HepG2 (cell line): ENCODE data around the gene PDSS2. TPM values are rescaled to one million over a fixed set of nuclear protein-coding genes. Genes with fewer than 3 reads are reported as not detected.

Experiments
- GZF1 ChIP-seq: sonication (generic); formaldehyde crosslinking; IDR thresholded peaks from 2 replicates; pipeline ENCODE4 v1.5.1; 2020; ENCODE audit warnings: mild to moderate bottlenecking, missing genetic modification reagents
- HNRNPL ChIP-seq: fragments of 200-400 bp; formaldehyde crosslinking; IDR thresholded peaks from 2 replicates; pipeline ENCODE4 v1.6.1; 2017; ENCODE audit warnings: mild to moderate bottlenecking, low read depth, low read length
- KDM1A ChIP-seq: IDR thresholded peaks from 2 replicates; pipeline ENCODE4 v1.6.1; 2016; ENCODE audit warnings: missing compliant biosample characterization
- KLF16 ChIP-seq, 2 experiments: sonication (generic) in 1 of 2; formaldehyde crosslinking in 1 of 2; IDR thresholded peaks; 2 replicates each; pipeline versions ENCODE4 v1.6.1 to v1.8.0; 2016 to 2023; ENCODE audit warnings: missing genetic modification reagents in 2 of 2, missing compliant biosample characterization in 1 of 2
- MTA1 ChIP-seq: sonication (generic); formaldehyde crosslinking; IDR thresholded peaks from 2 replicates; pipeline ENCODE4 v1.4.0; 2020; ENCODE audit warnings: missing genetic modification reagents, mild to moderate bottlenecking, borderline replicate concordance
- MYC ChIP-seq: sonication (generic); formaldehyde crosslinking; IDR thresholded peaks from 2 replicates; pipeline ENCODE4 v1.9.0; 2021; ENCODE audit warnings: missing genetic modification reagents, borderline replicate concordance
- NFYB ChIP-seq: sonication (generic); formaldehyde crosslinking; IDR thresholded peaks from 2 replicates; pipeline ENCODE4 v1.4.0; 2020; ENCODE audit warnings: missing genetic modification reagents
- SRSF1 ChIP-seq: fragments of 200-400 bp; formaldehyde crosslinking; optimal IDR thresholded peaks from 2 replicates; pipeline ENCODE3; 2017; ENCODE audit warnings: mild to moderate bottlenecking, low read depth, low read length, moderate library complexity
- SRSF9 ChIP-seq: fragments of 200-400 bp; formaldehyde crosslinking; IDR thresholded peaks from 2 replicates; pipeline ENCODE4 v1.6.1; 2018; ENCODE audit warnings: borderline replicate concordance, mild to moderate bottlenecking, low read depth, low read length; ENCODE audit not compliant: insufficient read depth, poor library complexity, severe bottlenecking
- ZBTB40 ChIP-seq, 2 experiments: fragments of 450-650 bp in 1 of 2; sonication (generic) in 1 of 2; formaldehyde crosslinking in 1 of 2; IDR thresholded peaks; 2 replicates each; pipeline versions ENCODE4 v1.6.1 to v1.8.0; 2016 to 2022; ENCODE audit warnings: antibody characterized with exemption in 1 of 2, mild to moderate bottlenecking in 1 of 2, missing genetic modification reagents in 1 of 2
- ZNF790 ChIP-seq: sonication (generic); formaldehyde crosslinking; IDR thresholded peaks from 2 replicates; pipeline ENCODE4 v1.8.0; 2022; ENCODE audit warnings: missing genetic modification reagents, mild to moderate bottlenecking, borderline replicate concordance
- polyA plus RNA-seq, 8 experiments: library from polyadenylated mRNA; depleted of rRNA in 3 of 8; stranded (reverse) in 7 of 8; unstranded in 1 of 8; fragments of >200 nt; fragmentation: Illumina TruSeq in 4 of 8; extraction: Trizol in 4 of 8; gene quantifications; 2 replicates each; pipeline versions ENCODE4 v1.2.1 to v1.2.3, GENCODE V29; 2011 to 2016; ENCODE audit warnings: low read depth in 4 of 8, missing spikeins in 1 of 8, mixed read lengths in 1 of 8; ENCODE audit not compliant: insufficient read depth in 1 of 8
- total RNA-seq, 5 experiments: library from RNA; depleted of rRNA; stranded (reverse); fragments of >200 nt; fragmentation: Illumina TruSeq; extraction: Trizol; gene quantifications; 2 replicates each; pipeline ENCODE4 v1.2.3, GENCODE V29; 2016; ENCODE audit warnings: low read depth in 1 of 5
- TF ChIP-seq, protein P1 (sequence below): sonication (generic); formaldehyde crosslinking; IDR thresholded peaks from 2 replicates; pipeline ENCODE4 v1.5.0; 2020; ENCODE audit warnings: mild to moderate bottlenecking, missing genetic modification reagents, borderline replicate concordance
- TF ChIP-seq, protein P2 (sequence below): sonication (generic); formaldehyde crosslinking; IDR thresholded peaks from 2 replicates; pipeline ENCODE4 v1.4.0; 2020; ENCODE audit warnings: mild to moderate bottlenecking, missing genetic modification reagents

Gene PDSS2
- total and polyA plus RNA-seq, 2 of the 13 experiments (the other 11 are each of a cell fraction or from before 2014, with no cell fraction given): 16.2 to 17.0 TPM

DNA sequence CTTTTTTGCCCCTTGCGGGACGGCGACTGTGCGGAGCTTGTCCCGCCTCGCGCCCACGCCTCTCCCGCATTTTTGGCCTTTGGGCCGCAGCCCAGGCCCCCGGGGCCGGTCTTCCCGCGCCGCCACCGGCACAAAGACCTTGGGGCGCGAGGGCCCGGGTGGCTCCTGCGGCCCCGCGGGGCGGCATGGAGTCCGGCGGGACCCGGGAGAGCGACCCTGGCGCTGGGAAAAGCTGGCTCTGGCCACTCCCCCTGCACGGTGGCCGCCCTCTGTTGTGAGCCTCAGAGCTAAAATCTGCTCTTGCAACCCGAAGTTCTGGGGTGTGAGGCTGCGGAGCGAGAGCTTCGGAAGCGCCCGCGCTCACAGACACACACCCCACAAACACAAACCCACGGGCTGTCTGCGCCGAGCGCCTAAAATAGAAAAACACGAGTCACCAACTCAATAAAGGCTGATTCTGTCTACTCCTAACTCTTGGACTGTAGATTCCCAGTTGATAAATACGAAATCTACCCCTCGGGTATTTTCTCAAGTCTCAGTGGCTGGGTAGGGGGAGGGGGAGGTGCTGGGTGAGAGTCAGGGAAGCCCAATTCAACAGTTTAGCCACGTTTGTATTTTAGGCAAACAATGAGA lies 343.6 kb downstream of the PDSS2 start (continued):
- TF ChIP-seq, protein P1, sequence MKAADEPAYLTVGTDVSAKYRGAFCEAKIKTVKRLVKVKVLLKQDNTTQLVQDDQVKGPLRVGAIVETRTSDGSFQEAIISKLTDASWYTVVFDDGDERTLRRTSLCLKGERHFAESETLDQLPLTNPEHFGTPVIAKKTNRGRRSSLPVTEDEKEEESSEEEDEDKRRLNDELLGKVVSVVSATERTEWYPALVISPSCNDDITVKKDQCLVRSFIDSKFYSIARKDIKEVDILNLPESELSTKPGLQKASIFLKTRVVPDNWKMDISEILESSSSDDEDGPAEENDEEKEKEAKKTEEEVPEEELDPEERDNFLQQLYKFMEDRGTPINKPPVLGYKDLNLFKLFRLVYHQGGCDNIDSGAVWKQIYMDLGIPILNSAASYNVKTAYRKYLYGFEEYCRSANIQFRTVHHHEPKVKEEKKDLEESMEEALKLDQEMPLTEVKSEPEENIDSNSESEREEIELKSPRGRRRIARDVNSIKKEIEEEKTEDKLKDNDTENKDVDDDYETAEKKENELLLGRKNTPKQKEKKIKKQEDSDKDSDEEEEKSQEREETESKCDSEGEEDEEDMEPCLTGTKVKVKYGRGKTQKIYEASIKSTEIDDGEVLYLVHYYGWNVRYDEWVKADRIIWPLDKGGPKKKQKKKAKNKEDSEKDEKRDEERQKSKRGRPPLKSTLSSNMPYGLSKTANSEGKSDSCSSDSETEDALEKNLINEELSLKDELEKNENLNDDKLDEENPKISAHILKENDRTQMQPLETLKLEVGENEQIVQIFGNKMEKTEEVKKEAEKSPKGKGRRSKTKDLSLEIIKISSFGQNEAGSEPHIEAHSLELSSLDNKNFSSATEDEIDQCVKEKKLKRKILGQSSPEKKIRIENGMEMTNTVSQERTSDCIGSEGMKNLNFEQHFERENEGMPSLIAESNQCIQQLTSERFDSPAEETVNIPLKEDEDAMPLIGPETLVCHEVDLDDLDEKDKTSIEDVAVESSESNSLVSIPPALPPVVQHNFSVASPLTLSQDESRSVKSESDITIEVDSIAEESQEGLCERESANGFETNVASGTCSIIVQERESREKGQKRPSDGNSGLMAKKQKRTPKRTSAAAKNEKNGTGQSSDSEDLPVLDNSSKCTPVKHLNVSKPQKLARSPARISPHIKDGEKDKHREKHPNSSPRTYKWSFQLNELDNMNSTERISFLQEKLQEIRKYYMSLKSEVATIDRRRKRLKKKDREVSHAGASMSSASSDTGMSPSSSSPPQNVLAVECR (CRISPR knock-in tag): peak; percentile 62; the same call in 1 of the 2 replicates
- no peak for TF ChIP-seq HNRNPL
- TF ChIP-seq, protein P2, sequence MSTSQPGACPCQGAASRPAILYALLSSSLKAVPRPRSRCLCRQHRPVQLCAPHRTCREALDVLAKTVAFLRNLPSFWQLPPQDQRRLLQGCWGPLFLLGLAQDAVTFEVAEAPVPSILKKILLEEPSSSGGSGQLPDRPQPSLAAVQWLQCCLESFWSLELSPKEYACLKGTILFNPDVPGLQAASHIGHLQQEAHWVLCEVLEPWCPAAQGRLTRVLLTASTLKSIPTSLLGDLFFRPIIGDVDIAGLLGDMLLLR (CRISPR knock-in tag): 0 out of 2 replicates have a peak, but pooled peaks have one; percentile 65
- TF ChIP-seq ZNF790 (CRISPR knock-in tag): no peak
- no peak for TF ChIP-seq SRSF1
- TF ChIP-seq MYC (CRISPR knock-in tag): peak; percentile 75
- no peak for TF ChIP-seq NFYB (CRISPR knock-in tag)
- TF ChIP-seq ZBTB40 (IDR thresholded peaks at IDR 0.05): no peak
- TF ChIP-seq ZBTB40 (CRISPR knock-in tag; IDR thresholded peaks at IDR 0.05): peak; percentile 33; the same call in 1 of the 2 replicates
- TF ChIP-seq GZF1: no peak
- TF ChIP-seq MTA1 (CRISPR knock-in tag): 0 out of 2 replicates have a peak, but pooled peaks have one; percentile 26
- no peak for TF ChIP-seq KDM1A (CRISPR knock-in tag)
- no peak for TF ChIP-seq KLF16 (CRISPR knock-in tag; IDR thresholded peaks at IDR 0.05)
- no peak for TF ChIP-seq SRSF9
